HepG2 (cell line): ENCODE results near the gene SMIM13. TPM values are rescaled to one million over a fixed set of nuclear protein-coding genes. Genes with fewer than 3 reads are reported as not detected.
A peak's percentile ranks its signal among the peaks of the same experiment; 100 is the strongest.

ENCODE experiments used
- AHR ChIP-seq: IDR thresholded peaks from 2 replicates; pipeline ENCODE4 v1.6.1; 2018; ENCODE audit warnings: missing genetic modification reagents, missing compliant biosample characterization
- CBX5 ChIP-seq: sonication (generic); formaldehyde crosslinking; IDR thresholded peaks from 2 replicates; pipeline ENCODE4 v1.4.0; 2020; ENCODE audit warnings: missing genetic modification reagents, borderline replicate concordance
- CREB3 ChIP-seq: sonication (generic); formaldehyde crosslinking; IDR thresholded peaks from 2 replicates; pipeline ENCODE4 v1.5.0; 2020; ENCODE audit warnings: missing genetic modification reagents
- DMTF1 ChIP-seq: sonication (generic); formaldehyde crosslinking; IDR thresholded peaks from 2 replicates; pipeline ENCODE4 v1.4.0; 2020; ENCODE audit warnings: mild to moderate bottlenecking, missing genetic modification reagents
- DNMT3B ChIP-seq: conservative IDR thresholded peaks from 2 replicates; pipeline ENCODE4 v1.6.1; 2016; ENCODE audit warnings: missing biosample characterization, control low read depth
- FOXA1 ChIP-seq, 2 experiments: fragments of 450-650 bp in 1 of 2; sonication (generic) in 1 of 2; formaldehyde crosslinking in 1 of 2; IDR thresholded peaks; 2 replicates each; pipeline versions ENCODE4 v1.4.0 to v1.6.1; 2016 to 2020; ENCODE audit warnings: missing genetic modification reagents in 1 of 2
- GABPA ChIP-seq, 2 experiments: IDR thresholded peaks; 2 replicates each; pipeline ENCODE4 v1.6.1; 2011 to 2016; ENCODE audit warnings: low read depth in 2 of 2, low read length in 1 of 2, missing biosample characterization in 1 of 2, missing genetic modification characterization in 1 of 2
- KDM1A ChIP-seq: IDR thresholded peaks from 2 replicates; pipeline ENCODE4 v1.6.1; 2016; ENCODE audit warnings: missing compliant biosample characterization
- MEIS1 ChIP-seq: sonication (generic); formaldehyde crosslinking; IDR thresholded peaks from 2 replicates; pipeline ENCODE4 v1.9.0; 2021; ENCODE audit warnings: mild to moderate bottlenecking, missing genetic modification reagents, moderate library complexity, borderline replicate concordance
- MYPOP ChIP-seq: sonication (generic); formaldehyde crosslinking; IDR thresholded peaks from 2 replicates; pipeline ENCODE4 v1.8.1; 2023; ENCODE audit warnings: mild to moderate bottlenecking, moderate library complexity, missing genetic modification reagents
- THAP9 ChIP-seq: sonication (generic); formaldehyde crosslinking; IDR thresholded peaks from 2 replicates; pipeline ENCODE4; 2020; ENCODE audit warnings: missing genetic modification reagents, mild to moderate bottlenecking, borderline replicate concordance
- ZNF562 ChIP-seq: sonication (generic); formaldehyde crosslinking; IDR thresholded peaks from 2 replicates; pipeline ENCODE4 v1.8.0; 2022; ENCODE audit warnings: missing genetic modification reagents, borderline replicate concordance
- ZNF597 ChIP-seq: sonication (generic); formaldehyde crosslinking; IDR thresholded peaks from 2 replicates; pipeline ENCODE4 v1.5.0; 2020; ENCODE audit warnings: missing genetic modification reagents
- ZNF615 ChIP-seq: sonication (generic); formaldehyde crosslinking; IDR thresholded peaks from 2 replicates; pipeline ENCODE4 v1.5.0; 2020; ENCODE audit warnings: mild to moderate bottlenecking, missing genetic modification reagents, borderline replicate concordance
- ZNF616 ChIP-seq: sonication (generic); formaldehyde crosslinking; IDR thresholded peaks from 2 replicates; pipeline ENCODE4 v1.5.0; 2020; ENCODE audit warnings: low read depth, mild to moderate bottlenecking, missing genetic modification reagents
- ZNF672 ChIP-seq: sonication (generic); formaldehyde crosslinking; IDR thresholded peaks from 2 replicates; pipeline ENCODE4 v1.8.1; 2022; ENCODE audit warnings: missing genetic modification reagents
- ZNF784 ChIP-seq: sonication (generic); formaldehyde crosslinking; IDR thresholded peaks from 2 replicates; pipeline ENCODE4 v1.5.1; 2020; ENCODE audit warnings: missing genetic modification reagents, mild to moderate bottlenecking, borderline replicate concordance
- ZNF839 ChIP-seq: sonication (generic); formaldehyde crosslinking; IDR thresholded peaks from 2 replicates; pipeline ENCODE4 v1.4.0; 2020; ENCODE audit warnings: missing genetic modification reagents, mild to moderate bottlenecking, borderline replicate concordance
- polyA plus RNA-seq, 8 experiments: library from polyadenylated mRNA; depleted of rRNA in 3 of 8; stranded (reverse) in 7 of 8; unstranded in 1 of 8; fragments of >200 nt; fragmentation: Illumina TruSeq in 4 of 8; extraction: Trizol in 4 of 8; gene quantifications; 2 replicates each; pipeline versions ENCODE4 v1.2.1 to v1.2.3, GENCODE V29; 2011 to 2016; ENCODE audit warnings: low read depth in 4 of 8, missing spikeins in 1 of 8, mixed read lengths in 1 of 8; ENCODE audit not compliant: insufficient read depth in 1 of 8
- total RNA-seq, 5 experiments: library from RNA; depleted of rRNA; stranded (reverse); fragments of >200 nt; fragmentation: Illumina TruSeq; extraction: Trizol; gene quantifications; 2 replicates each; pipeline ENCODE4 v1.2.3, GENCODE V29; 2016; ENCODE audit warnings: low read depth in 1 of 5

SMIM13 gene
- total and polyA plus RNA-seq, 2 of the 13 experiments (the other 11 are each of a cell fraction or from before 2014, with no cell fraction given), result 2.7 to 10.2 TPM

- TF ChIP-seq AHR (CRISPR knock-in tag) (peak; percentile 64), KDM1A (CRISPR knock-in tag) (0 out of 2 replicates have a peak, but pooled peaks have one; percentile 22), FOXA1 (IDR thresholded peaks at IDR 0.05) (no peak), FOXA1 (CRISPR knock-in tag; IDR thresholded peaks at IDR 0.05) (peak; percentile 8; the same call in 1 of the 2 replicates), ZNF615 (CRISPR knock-in tag) (0 out of 2 replicates have a peak, but pooled peaks have one; percentile 34), CREB3 (CRISPR knock-in tag) (peak; percentile 82; the same call in 1 of the 2 replicates), DMTF1 (CRISPR knock-in tag) (no peak), DNMT3B (no peak), ZNF616 (CRISPR knock-in tag) (no peak; the same call in 1 of the 2 replicates), MEIS1 (CRISPR knock-in tag) (no peak; the same call in 1 of the 2 replicates), GABPA (IDR thresholded peaks at IDR 0.05; ENCODE audit: low read depth, low read length) (no peak), GABPA (CRISPR knock-in tag; IDR thresholded peaks at IDR 0.05; ENCODE audit: low read depth) (peak; percentile 60; the same call in 1 of the 2 replicates), MYPOP (CRISPR knock-in tag) (peak; percentile 15; the same call in 1 of the 2 replicates), ZNF562 (no peak), ZNF597 (CRISPR knock-in tag) (peak; percentile 93; the same call in 1 of the 2 replicates), THAP9 (CRISPR knock-in tag) (peak; percentile 92), ZNF672 (CRISPR knock-in tag) (no peak), CBX5 (CRISPR knock-in tag) (no peak; the same call in 1 of the 2 replicates), ZNF784 (CRISPR knock-in tag) (no peak), ZNF839 (peak; percentile 84; the same call in 1 of the 2 replicates)
Observed at GRCh38 chr6:11093626-11094410, at the start of gene SMIM13 (continued).
